OCI-LY1 (cell line): Measurements from ENCODE around the gene FREM2.

Experiments
- CTCF ChIP-seq: fragments of 200-600 bp; sonication (generic), shearing (Covaris generic); IDR thresholded peaks from 2 replicates; pipeline ENCODE4 v1.5.1; 2017; ENCODE audit warnings: mild to moderate bottlenecking, antibody characterized with exemption, low read length, moderate library complexity, mixed read lengths
- EZH2 ChIP-seq: fragments of 200-600 bp; sonication (generic), shearing (Covaris generic); IDR thresholded peaks from 2 replicates; pipeline ENCODE4 v1.8.0; 2017; ENCODE audit warnings: borderline replicate concordance, mixed run types, mild to moderate bottlenecking, antibody characterized with exemption, low read length, moderate library complexity, mixed read lengths

- TF ChIP-seq CTCF, result no peak
- TF ChIP-seq EZH2, result no peak
These were observed 67.0 kb downstream of the FREM2 start for GRCh38 chr13:38753878-38754277.
